Measurements from ENCODE around the gene SLC19A1. TPM values are rescaled to one million over a fixed set of nuclear protein-coding genes. Genes with fewer than 3 reads are reported as not detected.
A peak's percentile ranks its signal among the peaks of the same experiment; 100 is the strongest.

SLC19A1 gene
- total RNA-seq, 1 donor from 2014 or later = 25.6 TPM

DNA sequence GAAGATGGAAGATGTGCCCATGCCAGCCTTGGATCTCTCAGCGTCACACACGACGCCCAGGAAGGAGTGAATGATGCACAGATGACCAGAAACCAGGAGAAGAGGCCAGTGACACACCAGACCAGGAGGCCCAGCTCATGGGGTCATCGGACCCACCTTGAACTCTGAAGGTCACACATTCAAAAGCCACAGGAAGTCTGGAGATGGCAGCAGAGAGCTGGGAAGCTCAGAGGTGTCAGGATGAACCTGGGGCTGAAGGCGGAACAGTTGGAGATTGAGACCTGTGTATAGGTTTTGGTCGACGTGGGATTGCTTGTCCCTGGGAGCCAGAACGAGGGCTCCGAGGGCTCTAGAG, 43.6 kb downstream of the SLC19A1 start:
- TF ChIP-seq, protein P1, sequence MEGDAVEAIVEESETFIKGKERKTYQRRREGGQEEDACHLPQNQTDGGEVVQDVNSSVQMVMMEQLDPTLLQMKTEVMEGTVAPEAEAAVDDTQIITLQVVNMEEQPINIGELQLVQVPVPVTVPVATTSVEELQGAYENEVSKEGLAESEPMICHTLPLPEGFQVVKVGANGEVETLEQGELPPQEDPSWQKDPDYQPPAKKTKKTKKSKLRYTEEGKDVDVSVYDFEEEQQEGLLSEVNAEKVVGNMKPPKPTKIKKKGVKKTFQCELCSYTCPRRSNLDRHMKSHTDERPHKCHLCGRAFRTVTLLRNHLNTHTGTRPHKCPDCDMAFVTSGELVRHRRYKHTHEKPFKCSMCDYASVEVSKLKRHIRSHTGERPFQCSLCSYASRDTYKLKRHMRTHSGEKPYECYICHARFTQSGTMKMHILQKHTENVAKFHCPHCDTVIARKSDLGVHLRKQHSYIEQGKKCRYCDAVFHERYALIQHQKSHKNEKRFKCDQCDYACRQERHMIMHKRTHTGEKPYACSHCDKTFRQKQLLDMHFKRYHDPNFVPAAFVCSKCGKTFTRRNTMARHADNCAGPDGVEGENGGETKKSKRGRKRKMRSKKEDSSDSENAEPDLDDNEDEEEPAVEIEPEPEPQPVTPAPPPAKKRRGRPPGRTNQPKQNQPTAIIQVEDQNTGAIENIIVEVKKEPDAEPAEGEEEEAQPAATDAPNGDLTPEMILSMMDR (IDR thresholded peaks at IDR 0.05; ENCODE audit: unreplicated experiment) = no peak
- no peak overlapping the region for H3K4me3 Mint-ChIP-seq (ENCODE audit: low read depth)
- H3K9me3 Mint-ChIP-seq (ENCODE audit: low read depth) = peaks cover 3% of the 10 kb centered on the region
- DNase-seq (ENCODE audit: low spot score, unreplicated experiment) = no peak
- H3K27me3 Mint-ChIP-seq = no peaks in the 10 kb centered on the region
- peaks cover 19% of the 10 kb centered on the region for H3K36me3 Mint-ChIP-seq (ENCODE audit: insufficient read depth)
- no peaks in the 10 kb centered on the region for H3K4me1 Mint-ChIP-seq (ENCODE audit: low read depth)
- peak overlapping the region; percentile 67 for H3K27ac Mint-ChIP-seq

DNA sequence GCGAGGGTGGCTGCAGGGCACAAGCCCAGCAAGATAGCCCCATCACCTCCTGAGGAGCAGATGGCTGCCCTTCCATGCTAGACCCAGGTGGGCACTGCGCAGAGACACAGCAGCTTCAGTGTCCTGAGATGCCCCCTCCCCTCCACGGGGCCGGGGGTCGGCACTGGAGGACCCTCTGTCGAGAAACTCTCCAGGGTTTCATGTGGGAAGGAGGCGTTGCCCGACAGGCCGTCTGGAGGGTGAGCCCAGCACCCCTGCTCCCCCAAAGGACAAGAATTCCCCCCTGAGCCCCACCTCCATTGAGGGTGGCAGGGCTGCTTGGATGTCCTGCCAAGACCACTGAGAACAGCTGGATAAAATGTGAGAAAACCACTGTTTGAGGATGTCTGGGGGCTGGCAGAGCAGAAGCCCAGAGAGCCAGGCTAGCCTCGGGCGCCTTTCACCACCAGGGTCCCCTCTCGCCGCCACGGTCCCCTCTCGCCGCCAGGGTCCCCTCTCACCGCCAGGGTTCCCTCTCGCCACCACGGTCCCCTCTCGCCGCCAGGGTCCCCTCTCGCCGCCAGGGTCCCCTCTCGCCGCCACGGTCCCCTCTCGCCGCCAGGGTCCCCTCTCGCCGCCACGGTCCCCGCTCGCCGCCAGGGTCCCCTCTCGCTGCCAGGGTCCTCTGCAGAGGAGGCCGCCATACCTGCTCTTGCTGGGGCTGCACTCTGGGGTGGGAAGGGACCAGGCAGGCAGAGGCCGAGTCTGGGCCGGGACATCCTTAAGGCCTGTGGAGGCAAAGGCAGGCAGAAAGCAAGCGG, 44.2 kb downstream of the SLC19A1 start:
- peaks cover 17% of the 10 kb centered on the region for H3K36me3 Mint-ChIP-seq (ENCODE audit: insufficient read depth)
- no peak for DNase-seq (ENCODE audit: low spot score, unreplicated experiment)
- H3K4me3 Mint-ChIP-seq (ENCODE audit: low read depth) = no peak overlapping the region
- no peaks in the 10 kb centered on the region for H3K4me1 Mint-ChIP-seq (ENCODE audit: low read depth)
- TF ChIP-seq, protein P1 (IDR thresholded peaks at IDR 0.05; ENCODE audit: unreplicated experiment) = no peak
- H3K27ac Mint-ChIP-seq = no peak overlapping the region
- no peaks in the 10 kb centered on the region for H3K27me3 Mint-ChIP-seq
- H3K9me3 Mint-ChIP-seq (ENCODE audit: low read depth) = peaks cover 3% of the 10 kb centered on the region

DNA sequence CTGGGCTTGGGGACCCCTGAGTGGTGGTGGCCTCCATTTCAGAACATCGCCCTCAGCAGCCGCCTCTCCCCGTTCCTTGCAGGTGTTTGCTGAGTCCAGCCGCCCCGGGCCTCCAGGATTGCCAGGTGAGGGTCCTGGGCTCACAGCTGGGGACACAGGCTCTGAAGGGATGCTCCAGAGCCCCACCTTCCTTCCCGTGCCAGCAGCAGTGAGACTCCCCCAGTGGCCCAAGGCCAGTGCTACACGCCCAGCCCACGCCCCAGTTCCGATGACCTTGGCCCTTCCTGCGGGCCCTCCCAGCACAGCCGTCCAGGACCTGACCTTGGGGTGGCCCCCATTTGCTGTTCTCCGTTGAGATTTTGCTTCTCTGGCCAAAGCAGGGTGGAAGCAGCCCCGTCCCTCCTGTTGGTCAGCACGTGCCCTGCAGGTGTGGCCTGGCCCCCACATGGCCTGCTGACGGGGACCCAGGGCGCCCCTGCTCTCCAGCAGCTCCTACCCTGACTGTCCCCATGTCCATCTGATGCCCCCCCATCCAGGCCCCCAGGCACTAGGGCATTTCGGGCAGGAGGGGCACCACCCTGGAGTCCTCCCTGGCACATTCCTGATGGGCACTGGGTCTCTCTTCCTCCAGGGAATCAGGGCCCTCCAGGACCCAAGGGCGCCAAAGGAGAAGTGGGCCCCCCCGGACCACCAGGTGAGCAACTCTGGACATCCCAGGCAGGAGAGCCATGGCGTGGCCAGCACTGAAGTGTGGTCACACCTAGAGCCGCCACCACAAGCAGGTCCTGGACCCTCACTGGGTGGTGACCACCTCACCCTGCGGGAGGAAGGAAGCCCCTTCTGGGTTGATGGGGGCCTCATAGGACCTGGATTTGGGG, 45.0 kb downstream of the SLC19A1 start:
- no peak for DNase-seq (ENCODE audit: low spot score, unreplicated experiment)
- Mint-ChIP-seq H3K36me3 (ENCODE audit: insufficient read depth) (peaks cover 10% of the 10 kb centered on the region), H3K4me3 (ENCODE audit: low read depth) (no peak overlapping the region), H3K9me3 (ENCODE audit: low read depth) (no peaks in the 10 kb centered on the region), H3K27ac (no peak overlapping the region), H3K4me1 (ENCODE audit: low read depth) (no peaks in the 10 kb centered on the region), H3K27me3 (no peaks in the 10 kb centered on the region)
- TF ChIP-seq, protein P1 (IDR thresholded peaks at IDR 0.05; ENCODE audit: unreplicated experiment) = no peak

DNA sequence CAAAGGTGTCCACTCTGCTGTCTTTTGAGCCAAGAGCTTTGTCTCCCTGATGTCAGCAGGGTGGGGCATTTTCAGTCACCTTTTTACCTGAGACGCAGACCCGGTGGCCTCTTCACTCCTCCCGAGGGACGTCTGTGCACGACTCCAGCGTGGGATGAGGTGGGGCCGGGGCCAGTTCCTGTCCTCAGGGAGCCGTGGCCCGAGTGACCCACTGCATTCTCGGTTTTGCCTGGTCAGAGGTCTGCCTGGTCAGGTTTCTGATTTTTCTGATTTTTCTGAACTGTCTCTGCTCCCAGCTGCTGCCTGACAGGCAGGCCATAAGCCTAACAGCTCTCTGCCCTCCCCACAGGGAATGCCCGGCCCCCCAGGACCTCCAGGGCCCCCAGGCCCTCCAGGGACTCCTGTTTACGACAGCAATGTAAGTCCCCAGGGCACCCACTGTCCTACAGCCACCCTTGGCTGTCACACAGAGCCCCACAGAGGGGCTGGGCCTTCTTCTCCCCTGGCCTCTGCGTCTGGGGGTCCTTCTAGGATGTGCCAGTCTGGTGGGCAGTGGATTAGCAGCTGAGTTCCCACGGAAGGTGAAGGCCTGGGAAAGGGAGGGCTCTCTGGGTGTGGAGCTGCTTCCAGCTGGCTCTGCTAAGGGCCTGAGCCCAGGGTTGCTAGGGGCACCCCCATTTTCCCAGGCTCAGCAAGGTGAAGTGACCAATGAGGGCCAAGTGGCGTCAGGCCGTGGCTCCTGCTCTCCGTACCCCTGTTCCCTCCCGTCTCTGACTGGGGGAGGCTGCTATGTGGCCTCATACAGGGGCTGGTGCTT, 45.9 kb downstream of the SLC19A1 start:
- no peak for DNase-seq (ENCODE audit: low spot score, unreplicated experiment)
- Mint-ChIP-seq H3K27me3 (no peaks in the 10 kb centered on the region), H3K4me1 (ENCODE audit: low read depth) (no peaks in the 10 kb centered on the region), H3K4me3 (ENCODE audit: low read depth) (no peak overlapping the region), H3K9me3 (ENCODE audit: low read depth) (no peaks in the 10 kb centered on the region), H3K27ac (no peak overlapping the region), H3K36me3 (ENCODE audit: insufficient read depth) (peaks cover 9% of the 10 kb centered on the region)
- TF ChIP-seq, protein P1 (IDR thresholded peaks at IDR 0.05; ENCODE audit: unreplicated experiment) = no peak

Measured in progenitor cell of endocrine pancreas (in vitro differentiated cells).